Bronchial epithelial cell (primary cell): ENCODE results near the gene PLA2G3. TPM values are rescaled to one million over a fixed set of nuclear protein-coding genes. Genes with fewer than 3 reads are reported as not detected.
A peak's percentile ranks its signal among the peaks of the same experiment; 100 is the strongest.

Source experiments
- DNase-seq: peaks from one replicate; pipeline ENCODE4 v3.0.0-alpha.2; 2010; ENCODE audit warnings: low read depth
- FAIRE-seq: peaks from 2 replicates; lab custom pipeline; 2011; peaks lifted over from hg19 to GRCh38; lab: Jason Lieb, UNC
- H3K27me3 ChIP-seq: 2 replicates; pipeline ENCODE4 v1.5.1; 2011; ENCODE audit warnings: low read length; ENCODE audit not compliant: control insufficient read depth, insufficient read depth
- H3K36me3 ChIP-seq: 2 replicates; pipeline ENCODE4 v1.5.1; 2011; ENCODE audit warnings: low read length; ENCODE audit not compliant: control insufficient read depth, insufficient read depth
- H3K4me3 ChIP-seq: 2 replicates; pipeline ENCODE4 v1.5.1; 2011; ENCODE audit warnings: mild to moderate bottlenecking, low read depth, low read length, control low read depth
- total RNA-seq: library from RNA; depleted of rRNA; stranded (reverse); fragments of >200 nt; gene quantifications from 2 replicates; pipeline ENCODE4 v1.2.1, GENCODE V29; 2014
- TF ChIP-seq, protein P1 (sequence below): IDR thresholded peaks from 2 replicates; pipeline ENCODE4 v1.5.1; 2011; ENCODE audit warnings: mild to moderate bottlenecking, moderate library complexity, low read length, control low read depth, inconsistent platforms; ENCODE audit not compliant: insufficient read depth, severe bottlenecking

PLA2G3 gene
- total RNA-seq, 1 donor from 2014 or later: under 0.01 TPM

DNA sequence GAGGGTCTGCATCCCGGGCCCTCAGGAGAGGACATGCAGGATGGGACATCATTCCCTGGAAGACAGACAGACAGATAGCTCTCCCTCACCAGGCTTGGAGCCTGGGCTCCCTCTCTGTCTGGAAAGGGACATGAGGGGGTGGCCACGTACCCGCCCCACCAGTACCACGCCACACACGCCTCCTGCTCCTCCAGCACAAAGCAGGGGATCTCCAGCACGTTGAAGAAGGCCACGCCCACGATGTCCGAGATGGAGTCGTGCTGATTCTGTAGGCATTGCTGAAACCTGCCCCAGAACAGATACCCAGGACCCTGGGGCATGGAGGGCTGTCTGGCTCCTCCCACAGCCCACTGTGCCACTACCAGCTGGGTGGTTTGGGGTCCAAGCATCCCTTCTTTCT, 2.2 kb downstream of the PLA2G3 start:
- no peak for FAIRE-seq
- TF ChIP-seq, protein P1, sequence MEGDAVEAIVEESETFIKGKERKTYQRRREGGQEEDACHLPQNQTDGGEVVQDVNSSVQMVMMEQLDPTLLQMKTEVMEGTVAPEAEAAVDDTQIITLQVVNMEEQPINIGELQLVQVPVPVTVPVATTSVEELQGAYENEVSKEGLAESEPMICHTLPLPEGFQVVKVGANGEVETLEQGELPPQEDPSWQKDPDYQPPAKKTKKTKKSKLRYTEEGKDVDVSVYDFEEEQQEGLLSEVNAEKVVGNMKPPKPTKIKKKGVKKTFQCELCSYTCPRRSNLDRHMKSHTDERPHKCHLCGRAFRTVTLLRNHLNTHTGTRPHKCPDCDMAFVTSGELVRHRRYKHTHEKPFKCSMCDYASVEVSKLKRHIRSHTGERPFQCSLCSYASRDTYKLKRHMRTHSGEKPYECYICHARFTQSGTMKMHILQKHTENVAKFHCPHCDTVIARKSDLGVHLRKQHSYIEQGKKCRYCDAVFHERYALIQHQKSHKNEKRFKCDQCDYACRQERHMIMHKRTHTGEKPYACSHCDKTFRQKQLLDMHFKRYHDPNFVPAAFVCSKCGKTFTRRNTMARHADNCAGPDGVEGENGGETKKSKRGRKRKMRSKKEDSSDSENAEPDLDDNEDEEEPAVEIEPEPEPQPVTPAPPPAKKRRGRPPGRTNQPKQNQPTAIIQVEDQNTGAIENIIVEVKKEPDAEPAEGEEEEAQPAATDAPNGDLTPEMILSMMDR: no peak
- Histone ChIP-seq H3K36me3 (no peaks in the 10 kb centered on the region), H3K27me3 (peaks cover 4% of the 10 kb centered on the region), H3K4me3 (no peak overlapping the region)
- no peak for DNase-seq

DNA sequence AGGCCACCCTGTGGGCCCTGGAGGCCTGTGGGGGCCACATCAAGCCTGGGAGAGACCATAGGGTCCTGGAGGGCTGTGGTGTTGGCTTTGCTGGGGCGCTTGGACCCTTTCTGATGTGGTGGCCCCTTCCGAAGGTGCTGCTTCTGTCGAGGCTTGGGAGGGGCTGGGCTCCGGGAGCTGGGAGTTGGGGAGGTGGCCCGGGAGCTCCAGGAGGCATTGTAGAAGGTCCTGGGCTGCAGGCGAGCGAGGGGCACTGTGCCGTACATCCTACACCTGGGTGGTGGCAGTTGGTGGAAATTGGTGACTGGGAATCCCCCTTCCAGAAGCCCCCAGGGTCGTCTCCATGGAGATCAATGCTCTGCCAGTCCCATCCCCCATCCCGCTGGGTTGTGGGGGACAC, 2.6 kb downstream of the PLA2G3 start:
- no peak overlapping the region for H3K4me3 ChIP-seq
- TF ChIP-seq, protein P1: no peak
- no peaks in the 10 kb centered on the region for H3K36me3 ChIP-seq
- H3K27me3 ChIP-seq: peaks cover 4% of the 10 kb centered on the region
- DNase-seq (no peak), FAIRE-seq (no peak)

DNA sequence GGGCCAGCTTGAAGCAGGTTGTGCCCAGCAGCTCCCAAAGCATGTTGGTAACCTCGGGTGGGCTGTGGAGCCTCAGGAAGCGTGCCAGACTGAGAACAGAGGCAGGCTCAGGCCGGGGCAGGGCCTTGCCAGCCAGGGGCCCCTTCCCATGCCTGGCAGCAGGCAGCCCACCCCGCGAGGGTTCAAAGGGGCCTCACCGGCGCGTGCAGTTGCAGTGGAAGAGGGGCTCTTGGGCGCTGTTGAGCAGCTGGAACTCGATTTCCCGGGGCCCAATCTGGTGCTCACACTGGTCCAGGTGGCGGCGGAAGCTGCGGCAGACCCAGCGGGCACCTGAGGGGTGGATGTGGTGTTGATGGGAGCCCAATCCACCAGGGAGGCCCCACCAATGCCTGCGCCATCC, 3.6 kb downstream of the PLA2G3 start:
- no peak for FAIRE-seq

DNA sequence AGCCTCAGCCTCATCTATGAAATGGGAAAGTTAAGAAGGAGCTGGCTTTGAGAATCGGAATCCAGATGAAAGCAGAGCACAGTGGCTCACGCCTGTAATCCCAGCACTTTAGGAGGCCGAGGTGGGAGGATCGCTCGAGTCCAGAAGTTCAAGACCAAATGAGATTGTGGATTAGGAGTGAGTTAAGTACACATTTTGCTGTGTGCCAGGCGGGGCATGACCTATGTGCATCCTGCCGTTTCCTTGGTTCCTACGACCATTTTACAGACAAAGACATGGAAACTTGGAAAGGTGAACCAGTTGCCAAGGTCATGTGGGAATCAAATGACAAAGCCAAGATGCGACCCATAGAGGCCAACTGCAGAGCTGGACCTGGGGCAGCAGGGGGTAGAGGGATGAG, 4.2 kb downstream of the PLA2G3 start:
- TF ChIP-seq, protein P1: no peak
- FAIRE-seq: no peak
- DNase-seq: no peak
- Histone ChIP-seq H3K27me3 (peaks cover 4% of the 10 kb centered on the region), H3K36me3 (no peaks in the 10 kb centered on the region), H3K4me3 (no peak overlapping the region)

More for the DNA sequence above, 3.6 kb downstream of the PLA2G3 start:
- Histone ChIP-seq H3K36me3 (no peaks in the 10 kb centered on the region), H3K4me3 (no peak overlapping the region), H3K27me3 (peaks cover 4% of the 10 kb centered on the region)
- TF ChIP-seq, protein P1: no peak
- no peak for DNase-seq

DNA sequence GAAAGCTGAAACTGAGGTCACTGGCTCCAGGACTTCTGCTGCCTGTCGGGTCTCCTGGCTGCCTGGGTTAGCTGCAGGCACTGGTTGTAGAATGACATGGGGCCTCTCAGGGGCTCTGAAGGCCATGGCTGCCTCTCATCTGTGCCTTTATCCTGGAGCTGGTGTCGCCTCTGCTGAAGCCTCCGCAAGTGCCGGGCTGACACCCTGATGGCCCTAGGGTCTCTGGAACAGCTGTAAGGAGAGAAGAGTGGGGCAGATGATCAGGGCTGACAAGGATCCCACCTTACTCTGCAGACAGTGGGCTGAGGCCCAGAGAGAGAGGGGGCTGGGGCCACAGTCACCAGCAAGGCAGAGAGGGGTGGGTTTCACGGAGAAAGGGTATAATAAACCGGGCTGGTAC, 4.6 kb downstream of the PLA2G3 start:
- TF ChIP-seq, protein P1: no peak
- DNase-seq (no peak), FAIRE-seq (no peak)
- H3K36me3 ChIP-seq: no peaks in the 10 kb centered on the region
- peaks cover 4% of the 10 kb centered on the region for H3K27me3 ChIP-seq
- H3K4me3 ChIP-seq: no peak overlapping the region

DNA sequence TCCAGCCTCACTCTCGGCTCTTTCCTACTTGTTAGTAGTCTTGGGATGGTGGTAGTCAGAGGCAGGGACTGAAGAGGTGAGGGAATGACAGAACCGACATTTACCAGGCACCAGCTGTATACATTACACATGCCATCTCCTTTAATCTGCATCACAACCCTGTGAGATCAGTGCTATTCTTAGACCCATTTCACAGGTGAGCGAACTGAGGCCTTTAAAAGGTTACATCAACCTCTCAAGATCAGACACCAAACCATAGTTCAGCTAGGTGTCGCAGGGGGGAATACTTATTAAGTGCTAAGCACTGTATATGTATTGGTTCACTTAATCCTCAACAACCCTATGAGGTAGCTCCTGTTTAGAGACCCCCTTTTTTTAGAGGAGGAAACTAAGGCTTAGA, 5.6 kb downstream of the PLA2G3 start:
- Histone ChIP-seq H3K4me3 (no peak overlapping the region), H3K27me3 (peaks cover 2% of the 10 kb centered on the region), H3K36me3 (no peaks in the 10 kb centered on the region)
- peak; percentile 55 for FAIRE-seq
- TF ChIP-seq, protein P1: no peak
- no peak for DNase-seq
